Kidney (tissue), 22 donors: ENCODE data around the gene EWSR1. TPM values are rescaled to one million over a fixed set of nuclear protein-coding genes. Genes with fewer than 3 reads are reported as not detected.
A peak's percentile ranks its signal among the peaks of the same experiment; 100 is the strongest.
"Not testable (repeated sequence)": the region's sequence is repeated elsewhere in the genome, so short reads cannot be mapped to it uniquely, and the experiment has no call there.

ENCODE experiments used
- DNase-seq, 5 donors: peaks; one replicate each; pipeline ENCODE4 v3.0.0-alpha.2; 2013 to 2020
- FAIRE-seq: peaks from 2 replicates; lab custom pipeline; 2012; peaks lifted over from hg19 to GRCh38; lab: Jason Lieb, UNC
- H3K27ac ChIP-seq, 2 donors: one replicate each; pipeline ENCODE4 v1.7.0; 2013; ENCODE audit warnings: low read depth in 2 of 2, low read length in 2 of 2, inconsistent platforms in 1 of 2
- H3K27me3 ChIP-seq: one replicate; pipeline ENCODE4 v1.7.1; 2013; ENCODE audit warnings: low read length, inconsistent platforms; ENCODE audit not compliant: control insufficient read depth, insufficient read depth
- H3K36me3 ChIP-seq, 3 donors: one replicate each; pipeline versions ENCODE4 v1.7.0 to v1.7.1; 2013; ENCODE audit warnings: low read length in 3 of 3, control low read depth in 1 of 3, inconsistent platforms in 1 of 3; ENCODE audit not compliant: insufficient read depth in 3 of 3, control insufficient read depth in 2 of 3
- H3K4me1 ChIP-seq, 3 donors: one replicate each; pipeline versions ENCODE4 v1.7.0 to v1.7.1; 2013; ENCODE audit warnings: low read length in 3 of 3, inconsistent platforms in 1 of 3, low read depth in 1 of 3; ENCODE audit not compliant: control insufficient read depth in 2 of 3, insufficient read depth in 2 of 3
- H3K4me3 ChIP-seq, 3 donors: one replicate each; pipeline versions ENCODE4 v1.7.0 to v1.8.1; 2013; ENCODE audit warnings: low read length in 3 of 3, control low read depth in 1 of 3, inconsistent platforms in 1 of 3
- H3K9ac ChIP-seq, 3 donors: one replicate each; pipeline versions ENCODE4 v1.7.0 to v1.7.1; 2013; ENCODE audit warnings: low read length in 3 of 3, control low read depth in 1 of 3, inconsistent platforms in 1 of 3
- H3K9me3 ChIP-seq, 3 donors: one replicate each; pipeline versions ENCODE4 v1.7.0 to v1.7.1; 2013; ENCODE audit warnings: low read length in 3 of 3, control low read depth in 1 of 3, inconsistent platforms in 1 of 3; ENCODE audit not compliant: control insufficient read depth in 2 of 3, insufficient read depth in 1 of 3
- intact Hi-C: fragments of 100-400 bp; cut with DNase I; formaldehyde crosslinking; loops from one replicate; pipeline ENCODE4 v1.11.1; 2022
- long read RNA-seq, 10 donors: library from polyadenylated mRNA in 1 of 10; unstranded in 1 of 10; transcript quantifications; one replicate each; pipeline ENCODE4 v2.0.0 and lab custom pipeline, GENCODE V29; 2021 to 2026
- polyA plus RNA-seq: library from polyadenylated mRNA; stranded (reverse); fragments of 350-450 nt; fragmentation: Illumina TruSeq; extraction: RNeasy Lipid Tissue Mini Kit (QIAGEN cat#74804); gene quantifications from one replicate; pipeline ENCODE4 v1.2.3, GENCODE V29; 2014; ENCODE audit warnings: low read depth, low replicate concordance; ENCODE audit not compliant: insufficient read depth
- total RNA-seq: library from RNA; stranded (reverse); fragmentation: NEBNext Ultra II Directional; extraction: Animal tissue kit (Norgen Biotek cat#: 25700); gene quantifications from one replicate; pipeline ENCODE4 v1.2.1, GENCODE V29; 2021
- TF ChIP-seq, protein P1 (sequence below): IDR thresholded peaks from 3 replicates; pipeline ENCODE4 v1.5.1; 2012; ENCODE audit warnings: mild to moderate bottlenecking, moderate library complexity, borderline replicate concordance; ENCODE audit not compliant: insufficient read depth; ENCODE audit errors: extremely low read depth
- donor health status: control.
- donor health status: control.
- donor health status: control.
- donor health status: control.
- donor health status: control.
- donor health status: DM: yes; HTN: yes; CAD: no.
- donor health status: Normal renal cell carcinoma (clear cell type).

Gene EWSR1
- total RNA-seq = 214 TPM
- 124 TPM for polyA plus RNA-seq
- long read RNA-seq, donor 1, transcript EWSR1-215 (8 exons, 2,630 nt) = major isoform, 7 of 67 reads
- long read RNA-seq, donor 1, transcript EWSR1-207 (17 exons, 2,207 nt) = major isoform, 7 of 67 reads
- long read RNA-seq, donor 1, partial matches to known transcripts = 47 of 67 reads
- long read RNA-seq, donor 1, other reads (novel, unspliced or antisense) = 0 of 67 reads
- long read RNA-seq, donor 2, transcript EWSR1-207 (17 exons, 2,207 nt) = major isoform, 8 of 74 reads
- long read RNA-seq, donor 2, transcript EWSR1-215 (8 exons, 2,630 nt) = minor isoform, 6 of 74 reads
- long read RNA-seq, donor 2, transcript EWSR1-206 (17 exons, 2,654 nt) = minor isoform, 6 of 74 reads
- long read RNA-seq, donor 2, partial matches to known transcripts = 52 of 74 reads
- long read RNA-seq, donor 2, other reads (novel, unspliced or antisense) = 0 of 74 reads
- long read RNA-seq, donor 3, transcript EWSR1-206 (17 exons, 2,654 nt) = minor isoform, 6 of 100 reads
- long read RNA-seq, donor 3, transcript EWSR1-217 (8 exons, 3,231 nt) = major isoform, 7 of 100 reads
- long read RNA-seq, donor 3, transcript EWSR1-207 (17 exons, 2,207 nt) = major isoform, 7 of 100 reads
- long read RNA-seq, donor 3, partial matches to known transcripts = 74 of 100 reads
- long read RNA-seq, donor 3, other reads (novel, unspliced or antisense) = 0 of 100 reads
- long read RNA-seq, donor 4, transcript EWSR1-217 (8 exons, 3,231 nt) = minor isoform, 7 of 65 reads
- long read RNA-seq, donor 4, transcript EWSR1-207 (17 exons, 2,207 nt) = major isoform, 17 of 65 reads
- long read RNA-seq, donor 4, transcript EWSR1-206 (17 exons, 2,654 nt) = minor isoform, 9 of 65 reads
- long read RNA-seq, donor 4, partial matches to known transcripts = 27 of 65 reads
- long read RNA-seq, donor 4, other reads (novel, unspliced or antisense) = 0 of 65 reads
- long read RNA-seq, donor 5, partial matches to known transcripts = 0 of 2 reads
- long read RNA-seq, donor 5, other reads (novel, unspliced or antisense) = 0 of 2 reads
- long read RNA-seq, donor 6, transcript EWSR1-207 (17 exons, 2,207 nt) = major isoform, 8 of 68 reads
- long read RNA-seq, donor 6, transcript EWSR1-206 (17 exons, 2,654 nt) = minor isoform, 7 of 68 reads
- long read RNA-seq, donor 6, partial matches to known transcripts = 49 of 68 reads
- long read RNA-seq, donor 6, other reads (novel, unspliced or antisense) = 0 of 68 reads
- long read RNA-seq, donor 7, transcript EWSR1-217 (8 exons, 3,231 nt) = minor isoform, 5 of 216 reads
- long read RNA-seq, donor 7, transcript EWSR1-206 (17 exons, 2,654 nt) = minor isoform, 48 of 216 reads
- long read RNA-seq, donor 7, transcript EWSR1-207 (17 exons, 2,207 nt) = major isoform, 59 of 216 reads
- long read RNA-seq, donor 7, transcript EWSR1-215 (8 exons, 2,630 nt) = minor isoform, 6 of 216 reads
- long read RNA-seq, donor 7, partial matches to known transcripts = 63 of 216 reads
- long read RNA-seq, donor 7, other reads (novel, unspliced or antisense) = 33 of 216 reads
- long read RNA-seq, donor 8, transcript EWSR1-206 (17 exons, 2,654 nt) = major isoform, 15 of 104 reads
- long read RNA-seq, donor 8, transcript EWSR1-207 (17 exons, 2,207 nt) = minor isoform, 8 of 104 reads
- long read RNA-seq, donor 8, partial matches to known transcripts = 76 of 104 reads
- long read RNA-seq, donor 8, other reads (novel, unspliced or antisense) = 0 of 104 reads
- long read RNA-seq, donor 9, transcript EWSR1-206 (17 exons, 2,654 nt) = major isoform, 6 of 43 reads
- long read RNA-seq, donor 9, partial matches to known transcripts = 32 of 43 reads
- long read RNA-seq, donor 9, other reads (novel, unspliced or antisense) = 0 of 43 reads
- long read RNA-seq, donor 10, transcript EWSR1-207 (17 exons, 2,207 nt) = major isoform, 12 of 119 reads
- long read RNA-seq, donor 10, partial matches to known transcripts = 102 of 119 reads
- long read RNA-seq, donor 10, other reads (novel, unspliced or antisense) = 0 of 119 reads

- Histone ChIP-seq H3K36me3 (peaks cover 0 to 16% (median 10%) of the 10 kb centered on the region in 3 donors), H3K4me1 (peaks cover 0 to 28% (median 15%) of the 10 kb centered on the region in 3 donors), H3K4me3 (peak within 1 kb of the TSS; percentile 81 to 92 (median 92)), H3K27me3 (no peaks in the 10 kb centered on the region), H3K9me3 (no peaks in the 10 kb centered on the region), H3K27ac (peak within 1 kb of the TSS; percentile 99 to 100), H3K9ac (peak within 1 kb of the TSS; percentile 88 to 97 (median 96))
- FAIRE-seq (no peak), DNase-seq (peak; percentile 96 to 98 (median 98))
- TF ChIP-seq, protein P1, sequence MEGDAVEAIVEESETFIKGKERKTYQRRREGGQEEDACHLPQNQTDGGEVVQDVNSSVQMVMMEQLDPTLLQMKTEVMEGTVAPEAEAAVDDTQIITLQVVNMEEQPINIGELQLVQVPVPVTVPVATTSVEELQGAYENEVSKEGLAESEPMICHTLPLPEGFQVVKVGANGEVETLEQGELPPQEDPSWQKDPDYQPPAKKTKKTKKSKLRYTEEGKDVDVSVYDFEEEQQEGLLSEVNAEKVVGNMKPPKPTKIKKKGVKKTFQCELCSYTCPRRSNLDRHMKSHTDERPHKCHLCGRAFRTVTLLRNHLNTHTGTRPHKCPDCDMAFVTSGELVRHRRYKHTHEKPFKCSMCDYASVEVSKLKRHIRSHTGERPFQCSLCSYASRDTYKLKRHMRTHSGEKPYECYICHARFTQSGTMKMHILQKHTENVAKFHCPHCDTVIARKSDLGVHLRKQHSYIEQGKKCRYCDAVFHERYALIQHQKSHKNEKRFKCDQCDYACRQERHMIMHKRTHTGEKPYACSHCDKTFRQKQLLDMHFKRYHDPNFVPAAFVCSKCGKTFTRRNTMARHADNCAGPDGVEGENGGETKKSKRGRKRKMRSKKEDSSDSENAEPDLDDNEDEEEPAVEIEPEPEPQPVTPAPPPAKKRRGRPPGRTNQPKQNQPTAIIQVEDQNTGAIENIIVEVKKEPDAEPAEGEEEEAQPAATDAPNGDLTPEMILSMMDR = no peak
- intact Hi-C loops = no loop called here
Observed at GRCh38 chr22:29267858-29268510, at the start of gene EWSR1, which contains the start of gene RHBDD3. Gene EWSR1, plus strand, starts transcription at chr22:29268268. Its CDS starts 69 bp downstream, at chr22:29268337. Gene RHBDD3, minus strand, starts transcription at chr22:29267981. Its CDS starts 2,355 bp downstream, at chr22:29265626.

GRCh38 chr22:29218758-29219408 is 49.2 kb upstream of the EWSR1 start:
- Histone ChIP-seq H3K27me3 (no peaks in the 10 kb centered on the region), H3K27ac (no peak overlapping the region), H3K4me3 (no peak overlapping the region), H3K4me1 (no peaks in the 10 kb centered on the region), H3K9me3 (no peaks in the 10 kb centered on the region), H3K36me3 (no peaks in the 10 kb centered on the region), H3K9ac (no peak overlapping the region)
- DNase-seq (peak in 1 of 5 donors; percentile 55), FAIRE-seq (no peak)
- intact Hi-C loops = no loop called here
- TF ChIP-seq, protein P1 = no peak

DNA sequence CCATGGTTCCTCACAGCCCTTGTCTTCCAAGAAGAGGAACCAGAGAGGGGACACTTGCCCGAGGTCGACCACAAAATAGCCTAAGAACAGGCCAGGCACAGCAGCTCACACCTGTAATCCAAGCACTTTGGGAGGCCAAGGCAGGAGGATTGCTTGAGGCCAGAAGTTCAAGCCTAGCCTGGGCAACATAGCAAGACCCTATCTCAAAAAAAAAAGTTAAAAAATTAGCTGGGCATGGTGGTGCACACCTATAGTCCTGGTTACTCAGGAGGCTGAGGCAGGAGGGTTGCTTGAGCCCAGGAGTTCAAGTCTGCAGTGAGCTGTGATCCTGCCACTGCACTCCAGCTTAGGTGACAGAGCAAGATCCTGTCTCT is 48.7 kb upstream of the EWSR1 start:
- H3K9ac ChIP-seq, intact Hi-C loops, H3K4me1 ChIP-seq, H3K27ac ChIP-seq, H3K9me3 ChIP-seq, FAIRE-seq, H3K36me3 ChIP-seq, DNase-seq, H3K27me3 ChIP-seq, H3K4me3 ChIP-seq: not testable (repeated sequence)
